GM19463 (cell line): ENCODE measurements around the gene ANKRD66.

Experiments used
- ATAC-seq: cut with Tn5 transposase; IDR thresholded peaks from one replicate; pipeline ENCODE4 v1.9.1; 2021; ENCODE audit warnings: mild to moderate bottlenecking, moderate library complexity; ENCODE audit not compliant: unreplicated experiment

ANKRD66 gene

GRCh38 chr6:46789434-46790354 is 43.0 kb downstream of the ANKRD66 start:
- no peak for ATAC-seq

GRCh38 chr6:46790355-46790874 is 43.7 kb downstream of the ANKRD66 start:
- no peak for ATAC-seq

- ATAC-seq, result no peak
Observed at GRCh38 chr6:46792635-46793034, 45.9 kb downstream of the ANKRD66 start.

GRCh38 chr6:46793138-46793537 is 46.4 kb downstream of the ANKRD66 start, which contains the start of gene MEP1A:
Gene MEP1A, plus strand, starts transcription at chr6:46793389. Its CDS starts 10 bp downstream, at chr6:46793399.
- no peak for ATAC-seq

- no peak for ATAC-seq
Observed at GRCh38 chr6:46794068-46794467, 47.3 kb downstream of the ANKRD66 start.

GRCh38 chr6:46795816-46796215 is 49.1 kb downstream of the ANKRD66 start:
- ATAC-seq, result no peak

GRCh38 chr6:46796848-46797580 is 50.3 kb downstream of the ANKRD66 start:
- ATAC-seq, result no peak

GRCh38 chr6:46799657-46800056 is 52.9 kb downstream of the ANKRD66 start:
- no peak for ATAC-seq

- ATAC-seq, result no peak
Observed at GRCh38 chr6:46808806-46809205, 62.1 kb downstream of the ANKRD66 start.
